CD14-positive monocyte (primary cell): ENCODE measurements around the gene ZAP70. TPM values are rescaled to one million over a fixed set of nuclear protein-coding genes. Genes with fewer than 3 reads are reported as not detected.

Source experiments
- DNase-seq, 3 donors: peaks; one replicate each; pipeline ENCODE4 v3.0.0-alpha.2; 2011 to 2022
- H2AFZ ChIP-seq: 2 replicates; pipeline ENCODE4 v1.6.0; 2012; ENCODE audit warnings: mild to moderate bottlenecking, low read depth, low read length, inconsistent platforms; ENCODE audit not compliant: insufficient read depth, poor library complexity, severe bottlenecking
- H3K27ac ChIP-seq, 2 donors: 1 replicate in 1 of 2; 2 replicates in 1 of 2; pipeline ENCODE4 v1.5.1; 2012 to 2013; ENCODE audit warnings: low read length in 2 of 2, control low read depth in 1 of 2, inconsistent platforms in 1 of 2, low read depth in 1 of 2, mild to moderate bottlenecking in 1 of 2
- H3K27me3 ChIP-seq, 2 donors: one replicate each; pipeline versions ENCODE4 v1.6.0 to v1.6.1; 2011 to 2013; ENCODE audit warnings: low read length in 2 of 2; ENCODE audit not compliant: control insufficient read depth in 2 of 2, insufficient read depth in 2 of 2
- H3K36me3 ChIP-seq, 2 donors: replicated peaks in 1 of 2; 1 replicate in 1 of 2; 2 replicates in 1 of 2; pipeline versions ENCODE4 v1.5.1 to v1.6.1; 2012 to 2013; ENCODE audit warnings: low read length in 2 of 2, control low read depth in 1 of 2, inconsistent platforms in 1 of 2, mild to moderate bottlenecking in 1 of 2; ENCODE audit not compliant: insufficient read depth in 2 of 2, control insufficient read depth in 1 of 2
- H3K4me1 ChIP-seq, 2 donors: 1 replicate in 1 of 2; 2 replicates in 1 of 2; pipeline versions ENCODE4 v1.5.1 to v1.6.1; 2012 to 2013; ENCODE audit warnings: low read length in 2 of 2, control low read depth in 1 of 2, inconsistent platforms in 1 of 2, mild to moderate bottlenecking in 1 of 2, moderate library complexity in 1 of 2; ENCODE audit not compliant: insufficient read depth in 2 of 2, control insufficient read depth in 1 of 2
- H3K4me2 ChIP-seq: replicated peaks from 2 replicates; pipeline ENCODE3; 2012; ENCODE audit warnings: low read length, moderate library complexity, mild to moderate bottlenecking; ENCODE audit not compliant: poor library complexity, severe bottlenecking; ENCODE audit errors: extremely low read depth
- H3K4me3 ChIP-seq, 3 experiments: fragments of 200-600 bp in 1 of 3; sonication (generic) in 1 of 3; replicated peaks in 1 of 3; 1 replicate in 2 of 3; 2 replicates in 1 of 3; pipeline ENCODE4 v1.5.1; 2011 to 2013; ENCODE audit warnings: low read length in 3 of 3, mild to moderate bottlenecking in 3 of 3, control low read depth in 2 of 3, low read depth in 2 of 3, inconsistent platforms in 1 of 3, moderate library complexity in 1 of 3
- H3K79me2 ChIP-seq: 2 replicates; pipeline ENCODE4 v1.6.0; 2012; ENCODE audit warnings: mild to moderate bottlenecking, control low read depth, inconsistent platforms, low read length, moderate library complexity; ENCODE audit not compliant: insufficient read depth
- H3K9ac ChIP-seq: 2 replicates; pipeline ENCODE4 v1.6.0; 2017; ENCODE audit warnings: low read length, mild to moderate bottlenecking; ENCODE audit not compliant: insufficient read depth, poor library complexity, severe bottlenecking
- H3K9me3 ChIP-seq, 2 donors: replicated peaks in 1 of 2; 1 replicate in 1 of 2; 2 replicates in 1 of 2; pipeline versions ENCODE4 v1.5.1 to v1.6.1; 2012 to 2013; ENCODE audit warnings: low read length in 2 of 2, control low read depth in 1 of 2; ENCODE audit not compliant: control insufficient read depth in 1 of 2, insufficient read depth in 1 of 2
- H4K20me1 ChIP-seq: 2 replicates; pipeline ENCODE4 v1.6.0; 2012; ENCODE audit warnings: mild to moderate bottlenecking, low read length, control low read depth, moderate library complexity; ENCODE audit not compliant: insufficient read depth
- H3K27ac Mint-ChIP-seq, 7 donors: one replicate each; pipeline ENCODE4 v1.8.0; 2020; ENCODE audit warnings: mild to moderate bottlenecking in 7 of 7, mixed read lengths in 7 of 7, moderate library complexity in 6 of 7, inconsistent platforms in 2 of 7
- H3K27me3 Mint-ChIP-seq, 3 donors: one replicate each; pipeline ENCODE4 v1.8.0; 2021 to 2022; ENCODE audit warnings: low read depth in 3 of 3, mild to moderate bottlenecking in 3 of 3, mixed read lengths in 3 of 3, moderate library complexity in 3 of 3, inconsistent platforms in 1 of 3
- H3K36me3 Mint-ChIP-seq, 2 donors: one replicate each; pipeline ENCODE4 v1.8.0; 2020; ENCODE audit warnings: mixed read lengths in 2 of 2, inconsistent platforms in 1 of 2, mild to moderate bottlenecking in 1 of 2
- H3K4me1 Mint-ChIP-seq: one replicate; pipeline ENCODE4 v1.8.0; 2020; ENCODE audit warnings: mild to moderate bottlenecking, mixed read lengths
- H3K4me3 Mint-ChIP-seq, 2 donors: one replicate each; pipeline ENCODE4 v1.8.0; 2020; ENCODE audit warnings: mild to moderate bottlenecking in 2 of 2, mixed read lengths in 2 of 2, moderate library complexity in 1 of 2
- H3K9me3 Mint-ChIP-seq, 7 donors: one replicate each; pipeline ENCODE4 v1.8.0; 2020 to 2022; ENCODE audit warnings: mixed read lengths in 7 of 7, mild to moderate bottlenecking in 6 of 7, moderate library complexity in 6 of 7, inconsistent platforms in 2 of 7
- WGBS: methylation state at CpG from one replicate; pipeline ENCODE4 v1.1.5; 2013; ENCODE audit warnings: missing lambda C conversion rate; ENCODE audit not compliant: insufficient coverage; 5-methylcytosine and 5-hydroxymethylcytosine counted together
- intact Hi-C, 2 donors: fragments of 100-400 bp; cut with micrococcal nuclease; formaldehyde crosslinking; loops; one replicate each; pipeline versions ENCODE4 v1.15.0 to v1.15.1; 2023
- polyA plus RNA-seq, 3 donors: library from polyadenylated mRNA; depleted of rRNA in 1 of 3; unstranded in 2 of 3; stranded (reverse) in 1 of 3; fragments of 300-500 nt in 2 of 3; fragments of >200 nt in 1 of 3; fragmentation: Illumina TruSeq in 2 of 3; gene quantifications; 1 replicate in 2 of 3; 2 replicates in 1 of 3; pipeline ENCODE4 v1.2.3, GENCODE V29; 2012 to 2021
- TF ChIP-seq, protein P1 (sequence below): fragments of 200-600 bp; IDR thresholded peaks from one replicate; pipeline ENCODE4 v1.8.0; 2022; ENCODE audit warnings: antibody characterized with exemption, mild to moderate bottlenecking

Gene ZAP70
- polyA plus RNA-seq, 3 donors: 0.30 to 0.69 (median 0.38) TPM

DNA sequence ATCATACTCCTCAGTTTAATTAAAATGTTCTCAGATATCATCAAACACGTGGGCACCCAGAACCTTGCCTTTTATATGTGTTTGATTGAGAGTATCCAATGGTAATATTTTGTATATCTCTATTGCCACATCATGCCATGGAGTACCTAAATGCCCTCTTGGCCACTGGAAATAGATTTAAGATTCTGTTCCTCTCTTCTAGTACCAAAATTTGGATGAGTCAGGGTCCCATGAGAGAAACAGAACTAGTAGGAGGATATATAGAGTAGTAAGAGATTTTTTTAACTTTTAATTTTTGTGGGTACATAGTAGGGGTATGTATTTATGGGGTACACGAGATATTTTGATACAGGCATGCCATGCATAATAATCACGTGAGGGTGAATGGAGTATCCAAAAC is 9.6 kb upstream of the ZAP70 start:
- H2AFZ ChIP-seq: no peak overlapping the region
- no peaks in the 10 kb centered on the region for H3K79me2 ChIP-seq
- Mint-ChIP-seq H3K27ac (no peak overlapping the region), H3K9me3 (peaks cover 0 to 2% (median 0%) of the 10 kb centered on the region in 7 donors), H3K4me3 (no peak overlapping the region), H3K27me3 (peaks cover 3 to 7% (median 4%) of the 10 kb centered on the region in 3 donors), H3K4me1 (peaks cover 5% of the 10 kb centered on the region), H3K36me3 (no peaks in the 10 kb centered on the region)
- H3K4me1 ChIP-seq: no peaks in the 10 kb centered on the region
- H3K4me2 ChIP-seq: no peak overlapping the region
- H3K36me3 ChIP-seq: no peaks in the 10 kb centered on the region
- no peaks in the 10 kb centered on the region for H4K20me1 ChIP-seq
- H3K9me3 ChIP-seq: no peaks in the 10 kb centered on the region
- no peak overlapping the region for H3K27ac ChIP-seq
- TF ChIP-seq, protein P1, sequence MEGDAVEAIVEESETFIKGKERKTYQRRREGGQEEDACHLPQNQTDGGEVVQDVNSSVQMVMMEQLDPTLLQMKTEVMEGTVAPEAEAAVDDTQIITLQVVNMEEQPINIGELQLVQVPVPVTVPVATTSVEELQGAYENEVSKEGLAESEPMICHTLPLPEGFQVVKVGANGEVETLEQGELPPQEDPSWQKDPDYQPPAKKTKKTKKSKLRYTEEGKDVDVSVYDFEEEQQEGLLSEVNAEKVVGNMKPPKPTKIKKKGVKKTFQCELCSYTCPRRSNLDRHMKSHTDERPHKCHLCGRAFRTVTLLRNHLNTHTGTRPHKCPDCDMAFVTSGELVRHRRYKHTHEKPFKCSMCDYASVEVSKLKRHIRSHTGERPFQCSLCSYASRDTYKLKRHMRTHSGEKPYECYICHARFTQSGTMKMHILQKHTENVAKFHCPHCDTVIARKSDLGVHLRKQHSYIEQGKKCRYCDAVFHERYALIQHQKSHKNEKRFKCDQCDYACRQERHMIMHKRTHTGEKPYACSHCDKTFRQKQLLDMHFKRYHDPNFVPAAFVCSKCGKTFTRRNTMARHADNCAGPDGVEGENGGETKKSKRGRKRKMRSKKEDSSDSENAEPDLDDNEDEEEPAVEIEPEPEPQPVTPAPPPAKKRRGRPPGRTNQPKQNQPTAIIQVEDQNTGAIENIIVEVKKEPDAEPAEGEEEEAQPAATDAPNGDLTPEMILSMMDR: no peak
- intact Hi-C loops: loop anchor here in 1 of 2 donors (10.0 kb wide), 1 partner anchor 681 kb away; no protein-coding TSS in a partner anchor
- no peaks in the 10 kb centered on the region for H3K27me3 ChIP-seq
- no peak overlapping the region for H3K4me3 ChIP-seq
- H3K9ac ChIP-seq: no peak overlapping the region
- DNase-seq: no peak
- no CpG with 5 or more reads among the region's 3 CpGs for WGBS

GRCh38 chr2:97704989-97705388 is 8.4 kb upstream of the ZAP70 start:
- H3K36me3 Mint-ChIP-seq: no peaks in the 10 kb centered on the region
- no peaks in the 10 kb centered on the region for H3K27me3 ChIP-seq
- no peak overlapping the region for H3K9ac ChIP-seq
- DNase-seq: no peak
- no peaks in the 10 kb centered on the region for H3K4me1 ChIP-seq
- H3K27ac Mint-ChIP-seq: peak overlapping the region in 1 of 7 donors; percentile 53
- H4K20me1 ChIP-seq: no peaks in the 10 kb centered on the region
- no peak overlapping the region for H3K4me3 ChIP-seq
- peaks cover 6% of the 10 kb centered on the region for H3K4me1 Mint-ChIP-seq
- intact Hi-C loops: loop anchor here in 1 of 2 donors (10.0 kb wide), 1 partner anchor 680 kb away; no protein-coding TSS in a partner anchor
- peaks cover 4 to 7% (median 4%) of the 10 kb centered on the region in 3 donors for H3K27me3 Mint-ChIP-seq
- H3K36me3 ChIP-seq: no peaks in the 10 kb centered on the region
- H3K9me3 Mint-ChIP-seq: peaks cover 0 to 3% (median 0%) of the 10 kb centered on the region in 7 donors
- 100% methylated on average over 2 of the region's 5 CpGs for WGBS
- H3K9me3 ChIP-seq: no peaks in the 10 kb centered on the region
- no peak overlapping the region for H3K4me2 ChIP-seq
- TF ChIP-seq, protein P1: no peak
- no peak overlapping the region for H2AFZ ChIP-seq
- H3K4me3 Mint-ChIP-seq: no peak overlapping the region
- no peaks in the 10 kb centered on the region for H3K79me2 ChIP-seq
- no peak overlapping the region for H3K27ac ChIP-seq
